AG10803 (cell line): Measurements from ENCODE around the gene STH.
A peak's percentile ranks its signal among the peaks of the same experiment; 100 is the strongest.

Source experiments
- DNase-seq: peaks from one replicate; pipeline ENCODE4 v3.0.0; 2010; ENCODE audit warnings: low read depth
- H3K4me3 ChIP-seq: 2 replicates; pipeline ENCODE4 v1.5.1; 2011; ENCODE audit warnings: mild to moderate bottlenecking, low read length, control low read depth
- TF ChIP-seq, protein P1 (sequence below): conservative IDR thresholded peaks from 2 replicates; pipeline ENCODE4 v1.5.1; 2011; ENCODE audit warnings: mild to moderate bottlenecking, low read length, control low read depth, inconsistent platforms

STH gene

DNA sequence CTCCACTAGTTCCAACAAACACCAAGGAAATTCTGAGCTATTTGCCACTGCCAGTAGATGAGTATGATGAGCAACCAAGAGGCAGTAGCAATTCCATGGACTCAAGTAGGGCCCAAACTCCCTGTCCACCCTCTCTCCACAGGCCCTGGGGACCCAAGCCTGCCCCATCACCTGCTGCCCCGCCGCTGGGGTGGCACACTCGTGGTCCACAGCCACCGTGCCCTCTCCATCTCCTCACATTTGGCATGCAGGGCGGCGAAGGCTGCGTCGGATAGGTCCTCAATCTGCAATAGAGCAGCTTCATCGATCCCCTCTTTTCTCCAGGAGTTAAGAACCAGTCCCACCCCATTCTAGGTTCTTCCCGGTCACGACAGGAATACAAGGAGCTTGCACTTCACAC is 33.9 kb downstream of the STH start:
- H3K4me3 ChIP-seq = no peak overlapping the region
- DNase-seq = no peak
- TF ChIP-seq, protein P1, sequence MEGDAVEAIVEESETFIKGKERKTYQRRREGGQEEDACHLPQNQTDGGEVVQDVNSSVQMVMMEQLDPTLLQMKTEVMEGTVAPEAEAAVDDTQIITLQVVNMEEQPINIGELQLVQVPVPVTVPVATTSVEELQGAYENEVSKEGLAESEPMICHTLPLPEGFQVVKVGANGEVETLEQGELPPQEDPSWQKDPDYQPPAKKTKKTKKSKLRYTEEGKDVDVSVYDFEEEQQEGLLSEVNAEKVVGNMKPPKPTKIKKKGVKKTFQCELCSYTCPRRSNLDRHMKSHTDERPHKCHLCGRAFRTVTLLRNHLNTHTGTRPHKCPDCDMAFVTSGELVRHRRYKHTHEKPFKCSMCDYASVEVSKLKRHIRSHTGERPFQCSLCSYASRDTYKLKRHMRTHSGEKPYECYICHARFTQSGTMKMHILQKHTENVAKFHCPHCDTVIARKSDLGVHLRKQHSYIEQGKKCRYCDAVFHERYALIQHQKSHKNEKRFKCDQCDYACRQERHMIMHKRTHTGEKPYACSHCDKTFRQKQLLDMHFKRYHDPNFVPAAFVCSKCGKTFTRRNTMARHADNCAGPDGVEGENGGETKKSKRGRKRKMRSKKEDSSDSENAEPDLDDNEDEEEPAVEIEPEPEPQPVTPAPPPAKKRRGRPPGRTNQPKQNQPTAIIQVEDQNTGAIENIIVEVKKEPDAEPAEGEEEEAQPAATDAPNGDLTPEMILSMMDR = no peak

DNA sequence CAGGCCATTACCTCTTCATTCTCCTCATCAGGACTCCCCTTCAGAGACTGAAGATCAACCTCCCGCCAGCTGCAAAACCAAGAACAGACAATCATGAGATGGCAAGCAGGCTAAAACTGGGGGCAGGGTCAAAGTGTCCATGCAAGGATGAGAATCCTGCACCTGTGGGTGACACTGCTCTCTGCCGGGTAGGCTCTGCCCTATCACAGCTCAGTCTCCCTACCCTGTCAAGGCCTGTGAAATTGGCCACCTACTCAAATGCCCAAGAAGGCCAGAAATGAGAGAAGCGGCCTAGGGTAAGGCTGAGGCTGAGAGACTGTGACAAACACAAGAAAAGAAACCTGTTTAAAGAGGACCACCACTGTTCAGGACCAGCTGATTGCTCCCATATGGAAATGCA is 34.3 kb downstream of the STH start:
- no peak overlapping the region for H3K4me3 ChIP-seq
- TF ChIP-seq, protein P1 = no peak
- no peak for DNase-seq

DNA sequence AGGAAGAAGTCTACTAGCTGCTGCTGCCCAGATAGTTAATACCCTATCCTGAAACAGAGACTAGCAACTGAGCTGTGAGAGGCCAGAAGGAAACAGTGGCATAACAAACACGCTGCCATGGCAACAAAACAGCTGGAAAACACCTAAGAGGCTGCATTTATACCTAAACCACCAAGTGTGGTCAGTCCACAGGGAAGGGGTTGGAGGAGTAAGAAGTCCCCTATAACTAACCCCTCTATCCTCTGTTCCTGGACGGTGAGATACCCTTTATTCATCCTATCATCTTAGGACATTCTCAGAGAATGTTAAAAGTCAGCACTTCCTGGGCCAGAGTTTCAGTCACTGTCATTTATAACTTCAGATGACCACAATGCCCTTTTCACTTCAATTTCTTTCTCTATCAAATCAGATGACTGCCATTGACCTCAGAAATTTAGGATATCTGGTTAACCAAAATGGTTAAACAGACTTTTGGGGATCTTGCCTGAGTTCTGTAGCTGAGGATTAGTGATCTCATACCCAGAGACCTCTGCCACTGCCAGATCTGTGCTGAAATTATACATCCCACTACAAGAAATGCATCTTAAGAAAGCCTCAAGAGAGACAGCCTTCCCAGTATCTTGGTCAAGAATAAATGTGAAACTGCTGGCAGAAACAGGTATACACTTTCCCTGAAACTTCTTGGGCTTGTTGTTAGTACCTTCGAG is 36.2 kb downstream of the STH start:
- TF ChIP-seq, protein P1 = no peak
- DNase-seq = peak; percentile 25
- H3K4me3 ChIP-seq = no peak overlapping the region

DNA sequence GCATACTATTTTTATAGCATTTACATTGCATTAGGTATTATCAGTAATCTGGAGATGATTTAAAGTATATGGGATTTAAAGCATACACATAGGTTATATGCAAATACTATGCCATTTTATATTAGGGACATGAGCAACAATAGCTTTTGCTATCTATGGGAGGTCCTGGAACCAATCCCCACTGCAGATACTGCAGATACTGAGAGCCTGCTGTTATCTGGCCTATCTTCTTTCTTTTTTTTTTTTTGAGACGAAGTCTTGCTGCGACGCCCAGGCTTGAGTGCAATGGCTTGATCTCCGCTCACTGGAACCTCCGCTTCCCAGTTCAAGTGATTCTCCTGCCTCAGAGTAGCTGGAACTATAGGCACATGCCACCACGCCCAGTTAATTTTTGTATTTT is 37.4 kb downstream of the STH start:
- TF ChIP-seq, protein P1 = no peak
- H3K4me3 ChIP-seq = no peak overlapping the region
- DNase-seq = no peak

DNA sequence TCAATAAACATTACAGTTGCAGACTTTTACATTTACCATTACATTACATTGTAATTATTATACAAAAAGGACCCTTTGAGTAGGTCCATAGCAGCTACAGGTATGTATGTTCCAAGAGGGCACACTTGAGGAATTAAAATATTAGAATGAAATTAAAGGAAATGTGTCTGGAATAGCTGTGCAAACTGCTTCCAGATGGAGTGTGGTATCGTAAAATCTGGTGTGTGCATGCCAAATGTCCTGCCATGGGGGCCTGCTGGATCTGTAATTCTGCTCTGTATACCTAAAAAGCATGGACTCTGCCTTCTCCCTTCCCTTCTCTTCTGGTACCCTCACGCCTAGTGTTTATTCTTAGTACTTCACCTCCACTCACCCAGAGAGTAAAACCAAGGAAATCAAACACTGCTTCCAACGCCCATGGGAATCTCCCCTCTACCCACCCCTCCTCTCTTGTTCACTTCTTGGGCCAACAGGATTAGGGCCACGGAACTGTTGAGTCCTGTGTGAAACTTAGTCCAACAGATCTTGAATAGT is 38.7 kb downstream of the STH start:
- TF ChIP-seq, protein P1 = no peak
- no peak overlapping the region for H3K4me3 ChIP-seq
- DNase-seq = no peak

DNA sequence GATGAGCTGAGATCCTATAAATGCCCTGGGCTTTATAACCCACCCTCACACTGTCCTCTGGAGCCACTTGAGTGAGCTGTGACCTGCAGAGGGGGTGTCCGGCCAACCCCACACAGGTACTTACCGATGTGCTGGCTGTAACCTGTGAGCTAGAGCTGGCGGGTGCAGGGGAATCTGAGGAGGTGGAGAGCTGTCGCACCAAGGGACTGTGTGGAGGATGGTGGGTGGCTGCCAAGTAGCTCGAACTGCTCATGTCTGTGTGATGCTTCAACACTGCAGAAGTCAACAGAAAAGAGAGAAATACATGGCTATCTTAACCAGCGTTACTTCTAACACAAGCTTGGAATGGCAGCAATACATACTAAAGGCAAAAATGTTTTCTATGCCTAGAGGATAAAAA is 39.4 kb downstream of the STH start:
- TF ChIP-seq, protein P1 = no peak
- H3K4me3 ChIP-seq = no peak overlapping the region
- DNase-seq = no peak

DNA sequence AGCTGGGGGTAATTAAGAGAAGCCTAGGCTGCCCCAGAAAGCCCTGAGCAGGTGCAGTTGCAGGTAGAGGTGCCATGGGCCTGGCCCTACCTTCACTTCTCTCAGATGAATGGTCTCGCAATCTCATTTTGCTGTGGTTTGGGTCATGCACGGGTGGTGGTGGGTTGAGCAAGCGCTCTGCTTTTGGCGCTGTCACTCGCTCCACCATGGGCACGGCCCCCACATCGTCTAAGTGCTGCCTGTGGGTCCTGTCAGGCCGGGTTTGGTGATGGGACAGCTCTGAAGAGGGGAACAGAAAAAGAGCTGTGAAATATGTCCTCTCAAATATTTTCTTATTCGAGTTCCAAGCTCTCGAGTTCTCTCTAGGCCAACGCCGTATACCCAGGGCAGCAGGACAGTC is 39.9 kb downstream of the STH start:
- TF ChIP-seq, protein P1 = no peak
- no peak for DNase-seq
- no peak overlapping the region for H3K4me3 ChIP-seq
